Gastrocnemius medialis (tissue), 4 donors: ENCODE measurements around the gene CYGB. TPM values are rescaled to one million over a fixed set of nuclear protein-coding genes. Genes with fewer than 3 reads are reported as not detected.

ENCODE experiments used
- ATAC-seq, 2 donors: fragments of 150-250 bp; one replicate each; pipeline ENCODE4 v1.9.1; 2016
- DNase-seq, 2 donors: peaks; one replicate each; pipeline ENCODE4 v3.0.0-alpha.2; 2019
- H3K27ac ChIP-seq, 4 donors: fragments of 200-600 bp; sonication (generic); 1 replicate in 1 of 4; 2 replicates in 3 of 4; pipeline ENCODE4 v1.5.1; 2016 to 2018; ENCODE audit warnings: mild to moderate bottlenecking in 2 of 4, moderate library complexity in 1 of 4
- H3K27me3 ChIP-seq, 3 donors: fragments of 200-600 bp; sonication (generic) in 2 of 3; 1 replicate in 1 of 3; 2 replicates in 2 of 3; pipeline versions ENCODE4 v1.5.1 to v1.6.0; 2016 to 2019; ENCODE audit warnings: mild to moderate bottlenecking in 1 of 3, moderate library complexity in 1 of 3
- H3K36me3 ChIP-seq, 2 donors: fragments of 200-600 bp; sonication (generic) in 1 of 2; one replicate each; pipeline ENCODE4 v1.5.1; 2017 to 2018
- H3K4me1 ChIP-seq, 2 donors: fragments of 200-600 bp; sonication (generic) in 1 of 2; one replicate each; pipeline ENCODE4 v1.5.1; 2016 to 2017; ENCODE audit warnings: mild to moderate bottlenecking in 2 of 2
- H3K4me3 ChIP-seq, 4 donors: fragments of 200-600 bp; sonication (generic) in 3 of 4; 1 replicate in 1 of 4; 2 replicates in 3 of 4; pipeline ENCODE4 v1.5.1; 2016 to 2019; ENCODE audit warnings: mild to moderate bottlenecking in 2 of 4
- H3K9me3 ChIP-seq, 3 donors: fragments of 200-600 bp; sonication (generic) in 2 of 3; 1 replicate in 1 of 3; 2 replicates in 2 of 3; pipeline ENCODE4 v1.5.1; 2016 to 2019
- CTCF ChIP-seq, 5 experiments: fragments of 450-650 bp in 3 of 5; fragments of 200-600 bp in 2 of 5; sonication (generic) in 2 of 5; IDR thresholded peaks in 4 of 5; conservative IDR thresholded peaks in 1 of 5; 1 replicate in 4 of 5; 2 replicates in 1 of 5; pipeline ENCODE4 v1.5.1; 2016 to 2019; ENCODE audit warnings: antibody characterized with exemption in 5 of 5, mild to moderate bottlenecking in 3 of 5, moderate library complexity in 3 of 5
- POLR2A ChIP-seq, 2 donors: fragments of 450-650 bp; IDR thresholded peaks; one replicate each; pipeline ENCODE4 v1.6.1; 2017; ENCODE audit warnings: antibody characterized with exemption in 2 of 2, mild to moderate bottlenecking in 2 of 2, moderate library complexity in 2 of 2
- in situ Hi-C, 4 donors: fragments of 200-750 bp; cut with MboI; loops; one replicate each; pipeline versions ENCODE4 v1.15.0 to v1.8.0; 2017; ENCODE audit warnings: low sequenced_read_pairs in 4 of 4
- intact Hi-C: fragments of 100-400 bp; cut with DNase I; formaldehyde crosslinking; loops from one replicate; pipeline ENCODE4 v1.15.1; 2023; ENCODE audit warnings: low total_unique reads
- total RNA-seq, 4 donors: library from RNA; depleted of rRNA; stranded (reverse); fragments of >200 nt; gene quantifications; one replicate each; pipeline versions ENCODE4 v1.1.0 to v1.2.3, GENCODE V29; 2016

Gene CYGB
- total RNA-seq, 4 donors from 2014 or later, result 8.1 to 19.7 (median 10.6) TPM

GRCh38 chr17:76478730-76479514, 58.6 kb downstream of the CYGB start:
- Histone ChIP-seq H3K9me3 (no peaks in the 10 kb centered on the region), H3K27ac (no peak overlapping the region), H3K27me3 (no peaks in the 10 kb centered on the region), H3K4me3 (no peak overlapping the region), H3K36me3 (peaks cover 0 to 38% of the 10 kb centered on the region in 2 donors), H3K4me1 (no peaks in the 10 kb centered on the region)
- no peak for DNase-seq
- TF ChIP-seq CTCF (IDR thresholded peaks at IDR 0.05 in 4 of 5, conservative IDR thresholded peaks at IDR 0.05 in 1 of 5) (no peak), POLR2A (IDR thresholded peaks at IDR 0.05) (no peak)
- no peak for ATAC-seq
- in situ Hi-C loops, result no loop called here
- intact Hi-C loops, result no loop called here

- no peak overlapping the region for H3K27ac ChIP-seq
- DNase-seq (no peak), ATAC-seq (no peak)
- no peak for TF ChIP-seq POLR2A (IDR thresholded peaks at IDR 0.05)
- no peak for TF ChIP-seq CTCF (IDR thresholded peaks at IDR 0.05 in 4 of 5, conservative IDR thresholded peaks at IDR 0.05 in 1 of 5)
- H3K27me3 ChIP-seq, result no peaks in the 10 kb centered on the region
- H3K4me3 ChIP-seq, result no peak overlapping the region
- in situ Hi-C loops, result no loop called here
- H3K4me1 ChIP-seq, result no peaks in the 10 kb centered on the region
- no peaks in the 10 kb centered on the region for H3K9me3 ChIP-seq
- intact Hi-C loops, result no loop called here
- H3K36me3 ChIP-seq, result peaks cover 0 to 46% of the 10 kb centered on the region in 2 donors
These were observed 59.4 kb downstream of the CYGB start for GRCh38 chr17:76478097-76478496.

GRCh38 chr17:76477576-76477975, 59.9 kb downstream of the CYGB start:
- ATAC-seq (no peak), DNase-seq (no peak)
- intact Hi-C loops (no loop called here), in situ Hi-C loops (no loop called here)
- H3K27ac ChIP-seq, result no peak overlapping the region
- TF ChIP-seq CTCF (IDR thresholded peaks at IDR 0.05 in 4 of 5, conservative IDR thresholded peaks at IDR 0.05 in 1 of 5) (no peak), POLR2A (IDR thresholded peaks at IDR 0.05) (no peak)
- H3K27me3 ChIP-seq, result no peaks in the 10 kb centered on the region
- no peak overlapping the region for H3K4me3 ChIP-seq
- H3K4me1 ChIP-seq, result no peaks in the 10 kb centered on the region
- H3K9me3 ChIP-seq, result no peaks in the 10 kb centered on the region
- peaks cover 0 to 51% of the 10 kb centered on the region in 2 donors for H3K36me3 ChIP-seq

Other genes with a start within 250 kb of the CYGB start
- 1 to 10 TPM in 3 of 4 donors, under 1 TPM in 1; 0.59 to 2.4 (median 1.1) TPM for gene QRICH2, start 229.4 kb downstream of the CYGB start, total RNA-seq
- gene PRPSAP1, start 183.8 kb downstream of the CYGB start, total RNA-seq, result 10 to 100 TPM; 10.2 to 23.4 (median 15.9) TPM
- 1 to 10 TPM in 3 of 4 donors, under 1 TPM in 1; 0.66 to 5.0 (median 2.5) TPM for gene SPHK1, start 153.1 kb downstream of the CYGB start, total RNA-seq
- gene UBE2O, start 84.6 kb downstream of the CYGB start, total RNA-seq, result 10 to 100 TPM; 16.4 to 46.5 (median 32.4) TPM
- not detected for gene AANAT, start 70.1 kb downstream of the CYGB start, total RNA-seq
- 10 to 100 TPM; 11.4 to 29.8 (median 23.3) TPM for gene RHBDF2, start 36.3 kb downstream of the CYGB start, total RNA-seq
- 1 to 10 TPM in 2 of 4 donors, under 1 TPM in 1, not detected in 1; 0.33 to 3.7 (median 1.1) TPM for gene PRCD, start 2.3 kb upstream of the CYGB start, total RNA-seq
- 10 to 100 TPM; 13.6 to 31.1 (median 27.4) TPM for gene ST6GALNAC2, start 48.2 kb upstream of the CYGB start, total RNA-seq
- gene ST6GALNAC1, start 106.0 kb upstream of the CYGB start, total RNA-seq, result 1 to 10 TPM; 1.5 to 4.3 (median 2.0) TPM
- 10 to 100 TPM; 24.3 to 43.0 (median 30.6) TPM for gene MXRA7, start 173.3 kb upstream of the CYGB start, total RNA-seq
- 10 to 100 TPM; 29.7 to 42.9 (median 41.7) TPM for gene JMJD6, start 188.9 kb upstream of the CYGB start, total RNA-seq
- 10 to 100 TPM; 23.9 to 35.5 (median 29.7) TPM for gene METTL23, start 189.1 kb upstream of the CYGB start, total RNA-seq
- gene SRSF2, start 199.6 kb upstream of the CYGB start, total RNA-seq, result 100 to 1,000 TPM in 2 of 4 donors, 10 to 100 TPM in 2; 75.0 to 148 (median 90.4) TPM
- 10 to 100 TPM; 14.0 to 24.2 (median 19.5) TPM for gene MFSD11, start 200.4 kb upstream of the CYGB start, total RNA-seq